NCI-H2081 (cell line): ENCODE data around the gene RCC2.
"Not testable (repeated sequence)": the region's sequence is repeated elsewhere in the genome, so short reads cannot be mapped to it uniquely, and the experiment has no call there.

Experiments
- DNase-seq, 2 experiments: peaks; one replicate each; lab custom pipeline; 2025; lab: John Stamatoyannopoulos, UW

Gene RCC2

GRCh38 chr1:17439250-17440073 is at the start of gene RCC2:
RCC2 (minus strand) TSS chr1:17439677; CDS start chr1:17438514, 1,163 bp downstream.
- peak; percentile 65 to 78 for DNase-seq

GRCh38 chr1:17486242-17486641 is 46.8 kb upstream of the RCC2 start:
- no peak for DNase-seq

- no peak for DNase-seq
Observed at GRCh38 chr1:17485281-17485680, 45.8 kb upstream of the RCC2 start.

- DNase-seq: not testable (repeated sequence)
Observed at GRCh38 chr1:17481981-17482380, 42.5 kb upstream of the RCC2 start.

- no peak for DNase-seq
Observed at GRCh38 chr1:17480846-17481245, 41.4 kb upstream of the RCC2 start.

GRCh38 chr1:17475752-17476151 is 36.3 kb upstream of the RCC2 start:
- DNase-seq: no peak

- not testable (repeated sequence) for DNase-seq
Observed at GRCh38 chr1:17474836-17475555, 35.5 kb upstream of the RCC2 start.

- DNase-seq: no peak
Observed at GRCh38 chr1:17472814-17473213, 33.3 kb upstream of the RCC2 start.

GRCh38 chr1:17471393-17471792 is 31.9 kb upstream of the RCC2 start:
- DNase-seq: no peak

- no peak for DNase-seq
Observed at GRCh38 chr1:17470021-17470799, 30.7 kb upstream of the RCC2 start.

- DNase-seq: not testable (repeated sequence)
Observed at GRCh38 chr1:17468357-17469265, 29.1 kb upstream of the RCC2 start.

- DNase-seq: no peak
Observed at GRCh38 chr1:17466359-17466758, 26.9 kb upstream of the RCC2 start.

- DNase-seq: no peak
Observed at GRCh38 chr1:17465228-17465627, 25.8 kb upstream of the RCC2 start.

- DNase-seq: no peak
Observed at GRCh38 chr1:17463991-17464390, 24.5 kb upstream of the RCC2 start.

GRCh38 chr1:17462669-17463068 is 23.2 kb upstream of the RCC2 start:
- no peak for DNase-seq

- DNase-seq: no peak
Observed at GRCh38 chr1:17460219-17460618, 20.7 kb upstream of the RCC2 start.

- DNase-seq: no peak
Observed at GRCh38 chr1:17458794-17459193, 19.3 kb upstream of the RCC2 start.

GRCh38 chr1:17452686-17453085 is 13.2 kb upstream of the RCC2 start:
- DNase-seq: no peak

- DNase-seq: not testable (repeated sequence)
Observed at GRCh38 chr1:17452203-17452602, 12.7 kb upstream of the RCC2 start.

- no peak for DNase-seq
Observed at GRCh38 chr1:17451731-17452130, 12.3 kb upstream of the RCC2 start.

GRCh38 chr1:17447501-17447992 is 8.1 kb upstream of the RCC2 start:
- no peak for DNase-seq
